Muscle layer of colon (tissue), 2 donors: ENCODE results near the gene CD2.

ENCODE experiments used
- H3K27ac ChIP-seq: one replicate; pipeline ENCODE4 v1.7.0; 2013; ENCODE audit warnings: low read depth, mild to moderate bottlenecking, low read length, moderate library complexity
- H3K27me3 ChIP-seq, 2 donors: one replicate each; pipeline ENCODE4 v1.7.0; 2013; ENCODE audit warnings: low read length in 2 of 2, mild to moderate bottlenecking in 2 of 2; ENCODE audit not compliant: insufficient read depth in 2 of 2, control insufficient read depth in 1 of 2
- H3K36me3 ChIP-seq: one replicate; pipeline ENCODE4 v1.7.0; 2013; ENCODE audit warnings: mild to moderate bottlenecking, low read length; ENCODE audit not compliant: insufficient read depth
- H3K4me1 ChIP-seq: one replicate; pipeline ENCODE4 v1.7.0; 2013; ENCODE audit warnings: mild to moderate bottlenecking, low read length; ENCODE audit not compliant: insufficient read depth
- H3K4me3 ChIP-seq, 2 donors: one replicate each; pipeline ENCODE4 v1.7.0; 2013; ENCODE audit warnings: low read length in 2 of 2, low read depth in 1 of 2, mild to moderate bottlenecking in 1 of 2, moderate library complexity in 1 of 2
- H3K9ac ChIP-seq: one replicate; pipeline ENCODE4 v1.7.0; 2013; ENCODE audit warnings: low read length
- H3K9me3 ChIP-seq: one replicate; pipeline ENCODE4 v1.7.0; 2013; ENCODE audit warnings: mild to moderate bottlenecking, low read length
- donor health status: abdominal sarcoma.
- donor health status: Adenocarcinoma of cecum.

CD2 gene

GRCh38 chr1:116811321-116811720 is 57.1 kb downstream of the CD2 start:
- Histone ChIP-seq H3K9ac (no peak overlapping the region), H3K27me3 (no peaks in the 10 kb centered on the region), H3K4me3 (no peak overlapping the region), H3K4me1 (no peaks in the 10 kb centered on the region), H3K9me3 (no peaks in the 10 kb centered on the region), H3K36me3 (no peaks in the 10 kb centered on the region), H3K27ac (no peak overlapping the region)

GRCh38 chr1:116814926-116815723 is 60.9 kb downstream of the CD2 start:
- Histone ChIP-seq H3K27ac (no peak overlapping the region), H3K9ac (no peak overlapping the region), H3K9me3 (no peaks in the 10 kb centered on the region), H3K4me1 (no peaks in the 10 kb centered on the region), H3K36me3 (no peaks in the 10 kb centered on the region), H3K27me3 (no peaks in the 10 kb centered on the region), H3K4me3 (no peak overlapping the region)

DNA sequence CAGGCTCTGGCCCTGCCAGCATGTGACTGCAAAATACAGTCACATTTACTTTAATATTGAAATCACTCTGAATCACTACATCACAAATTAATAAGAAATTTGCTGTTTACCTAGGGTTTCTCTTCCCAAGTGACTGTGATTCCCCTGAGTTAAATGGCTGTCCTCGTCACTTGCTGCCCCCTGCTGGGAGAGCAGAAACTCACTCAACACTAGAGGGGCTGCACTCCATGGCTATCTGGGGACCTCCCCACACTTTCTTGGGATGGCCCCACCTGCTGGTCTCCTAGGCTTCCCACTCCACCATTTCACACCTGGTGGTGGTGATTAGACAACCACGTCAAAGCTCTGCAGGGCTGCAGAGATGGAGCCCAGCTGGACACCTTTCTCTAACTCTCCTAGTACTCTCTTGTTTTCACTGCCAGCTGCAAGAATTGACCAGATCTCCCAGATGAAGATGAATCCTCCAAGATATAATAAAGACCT is 63.4 kb downstream of the CD2 start:
- Histone ChIP-seq H3K36me3 (no peaks in the 10 kb centered on the region), H3K27ac (no peak overlapping the region), H3K9ac (no peak overlapping the region), H3K4me1 (no peaks in the 10 kb centered on the region), H3K9me3 (no peaks in the 10 kb centered on the region), H3K4me3 (no peak overlapping the region), H3K27me3 (no peaks in the 10 kb centered on the region)
